Panc1 (cell line): ENCODE measurements around the gene PLEKHH2. TPM values are rescaled to one million over a fixed set of nuclear protein-coding genes. Genes with fewer than 3 reads are reported as not detected.
"Not testable (repeated sequence)": the region's sequence is repeated elsewhere in the genome, so short reads cannot be mapped to it uniquely, and the experiment has no call there.

ENCODE experiments used
- ATAC-seq: fragments of 200-7000 bp; cut with Tn5 transposase; 2 replicates; pipeline ENCODE4 v1.9.1; 2020; ENCODE audit warnings: mild to moderate bottlenecking, moderate library complexity
- BruUV-seq: library from RNA; stranded (reverse); fragments of 400-500 nt; replicated peaks from 2 replicates; lab custom pipeline; 2021; lab: Mats Ljungman, UMichigan
- CTCF ChIA-PET: fragments of 300-600 bp; sonication (Branson Sonifier 250); formaldehyde crosslinking; loops from one replicate; lab custom pipeline; 2022; ENCODE audit warnings: antibody characterized with exemption; lab: Charles Lee
- POLR2A ChIA-PET: fragments of 300-600 bp; sonication (Branson Sonifier 250); formaldehyde crosslinking; loops from one replicate; lab custom pipeline; 2022; ENCODE audit warnings: antibody characterized with exemption; lab: Charles Lee
- DNase-seq: peaks from one replicate; pipeline ENCODE4 v3.0.0-alpha.2; 2010; ENCODE audit warnings: low read depth, low spot score
- H3K27ac ChIP-seq: 2 replicates; pipeline ENCODE4 v1.5.1; 2011; ENCODE audit warnings: mild to moderate bottlenecking, low read length, inconsistent platforms
- H3K27me3 ChIP-seq: fragments of 200-500 bp; sonication (Bioruptor generic); 2 replicates; pipeline ENCODE4 v1.6.0; 2014; ENCODE audit warnings: low read length, inconsistent platforms; ENCODE audit not compliant: control insufficient read depth, insufficient read depth
- H3K36me3 ChIP-seq: fragments of 200-500 bp; sonication (Bioruptor generic); 2 replicates; pipeline ENCODE4 v1.5.1; 2014; ENCODE audit warnings: inconsistent platforms, mild to moderate bottlenecking, low read length, moderate library complexity; ENCODE audit not compliant: control insufficient read depth, insufficient read depth
- H3K4me1 ChIP-seq: 2 replicates; pipeline ENCODE4 v1.5.1; 2011; ENCODE audit warnings: inconsistent platforms, mild to moderate bottlenecking, low read length, moderate library complexity; ENCODE audit not compliant: control insufficient read depth, insufficient read depth
- H3K4me3 ChIP-seq, 2 experiments: 2 replicates each; pipeline ENCODE4 v1.5.1; 2011 to 2012; ENCODE audit warnings: low read depth in 2 of 2, low read length in 2 of 2, mild to moderate bottlenecking in 2 of 2, inconsistent platforms in 1 of 2, moderate library complexity in 1 of 2
- H3K9me3 ChIP-seq: fragments of 200-500 bp; sonication (Bioruptor generic); 2 replicates; pipeline ENCODE4 v1.5.1; 2014; ENCODE audit warnings: low read depth, mild to moderate bottlenecking, inconsistent platforms, low read length, moderate library complexity; ENCODE audit not compliant: control insufficient read depth, insufficient read depth
- POLR2AphosphoS5 ChIP-seq: IDR thresholded peaks from 2 replicates; pipeline ENCODE4 v1.6.1; 2012; ENCODE audit warnings: mild to moderate bottlenecking, low read depth, low read length, moderate library complexity
- SIN3A ChIP-seq: IDR thresholded peaks from 2 replicates; pipeline ENCODE4 v1.6.1; 2012; ENCODE audit warnings: low read depth, mild to moderate bottlenecking, low read length, moderate library complexity, borderline replicate concordance; ENCODE audit not compliant: insufficient read depth
- TCF7L2 ChIP-seq: IDR thresholded peaks from 2 replicates; pipeline ENCODE4 v1.6.1; 2011; ENCODE audit warnings: mild to moderate bottlenecking, low read depth, low read length, inconsistent platforms
- in situ Hi-C: cut with HindIII; loops from 2 replicates; pipeline ENCODE4 v1.10.0; 2016; ENCODE audit warnings: low sequenced_read_pairs, low pct_unique_long_range_greater_than_20kb
- intact Hi-C: fragments of 100-400 bp; cut with micrococcal nuclease; formaldehyde crosslinking; loops from one replicate; pipeline ENCODE4 v1.10.0; 2022; ENCODE audit not compliant: unreplicated experiment
- total RNA-seq: library from RNA; stranded (reverse); gene quantifications from one replicate; pipeline ENCODE4 v1.2.1, GENCODE V29; 2021; ENCODE audit not compliant: unreplicated experiment
- TF ChIP-seq, protein P1 (sequence below): fragments of 450-650 bp; IDR thresholded peaks from 2 replicates; pipeline ENCODE4 v1.5.1; 2017; ENCODE audit warnings: mild to moderate bottlenecking
- TF ChIP-seq, protein P2 (sequence below), 2 experiments: IDR thresholded peaks; 2 replicates each; pipeline ENCODE4 v1.6.1; 2011 to 2012; ENCODE audit warnings: low read depth in 2 of 2, control low read depth in 1 of 2, low read length in 1 of 2, mild to moderate bottlenecking in 1 of 2, moderate library complexity in 1 of 2; ENCODE audit not compliant: insufficient read depth in 1 of 2

Gene PLEKHH2
- total RNA-seq, 1 experiment from 2014 or later = 15.0 TPM

DNA sequence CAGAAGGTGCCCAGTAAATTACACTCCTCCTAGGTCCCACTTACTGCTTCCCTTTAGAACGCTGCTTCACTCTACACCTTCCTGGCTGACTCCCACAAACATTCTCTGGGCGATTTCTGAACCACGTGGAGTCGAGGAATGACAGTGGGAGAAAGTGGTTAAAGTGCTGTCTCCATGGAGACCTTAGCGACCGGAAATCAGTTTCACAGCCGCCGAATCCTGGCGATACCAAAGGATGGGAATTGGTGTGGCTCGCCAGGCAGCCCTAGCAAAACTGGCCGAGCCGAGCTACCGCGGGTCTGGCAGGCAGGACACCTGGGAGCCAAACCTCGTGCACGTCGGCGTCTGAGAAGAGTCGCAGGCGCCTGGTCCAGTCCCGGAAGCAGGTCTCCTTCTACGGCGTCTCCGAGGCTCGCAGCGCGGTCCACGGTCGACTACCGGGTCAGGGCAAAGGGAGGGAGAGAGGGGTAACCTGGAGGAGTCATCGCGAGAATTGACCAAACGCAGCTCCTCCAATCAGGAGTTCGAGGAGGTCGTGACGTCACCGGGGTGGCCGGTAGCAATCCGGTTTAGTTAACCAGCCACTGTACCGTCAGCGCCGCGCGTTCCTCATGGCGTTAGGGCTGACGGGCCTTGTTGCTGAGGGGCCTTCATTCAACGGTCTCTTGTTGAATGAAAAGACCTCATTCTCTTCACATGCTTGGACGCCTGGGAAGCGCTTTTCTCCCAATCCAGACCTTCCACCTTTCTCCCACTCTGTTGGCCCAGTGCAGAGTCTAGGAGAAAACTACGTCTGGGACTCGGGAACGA lies 41.3 kb upstream of the PLEKHH2 start, which contains the start of gene THADA:
Gene THADA (minus strand): TSS at position 436 of the 810 bp plus-strand sequence. CDS start 3,646 bp downstream, outside the sequence.
- Histone ChIP-seq H3K27ac (peak within 1 kb of the TSS; percentile 98), H3K9me3 (no peaks in the 10 kb centered on the region), H3K36me3 (peaks cover 11% of the 10 kb centered on the region), H3K27me3 (no peaks in the 10 kb centered on the region), H3K4me1 (peaks cover 8% of the 10 kb centered on the region), H3K4me3 (peak within 1 kb of the TSS; percentile 95 to 97)
- ChIA-PET CTCF (interaction anchor here (0.6 to 1.4 kb wide), 3 partner anchors 9 to 19 kb away, joined by 3 to 6 read pairs (median 3); no protein-coding TSS in a partner anchor), POLR2A (interaction anchor here (0.5 to 1.2 kb wide), 4 partner anchors 19 to 854 kb away, joined by 3 to 5 read pairs (median 4); no protein-coding TSS in a partner anchor)
- DNase-seq (peak; percentile 99), ATAC-seq (peak; percentile 98)
- intact Hi-C loops = no loop called here
- in situ Hi-C loops = no loop called here
- no TSS peak for BruUV-seq
- TF ChIP-seq POLR2AphosphoS5 = peak; percentile 99
- TF ChIP-seq SIN3A = peak; percentile 86
- TF ChIP-seq TCF7L2 = 0 out of 2 replicates have a peak, but pooled peaks have one; percentile 51
- TF ChIP-seq, protein P1, sequence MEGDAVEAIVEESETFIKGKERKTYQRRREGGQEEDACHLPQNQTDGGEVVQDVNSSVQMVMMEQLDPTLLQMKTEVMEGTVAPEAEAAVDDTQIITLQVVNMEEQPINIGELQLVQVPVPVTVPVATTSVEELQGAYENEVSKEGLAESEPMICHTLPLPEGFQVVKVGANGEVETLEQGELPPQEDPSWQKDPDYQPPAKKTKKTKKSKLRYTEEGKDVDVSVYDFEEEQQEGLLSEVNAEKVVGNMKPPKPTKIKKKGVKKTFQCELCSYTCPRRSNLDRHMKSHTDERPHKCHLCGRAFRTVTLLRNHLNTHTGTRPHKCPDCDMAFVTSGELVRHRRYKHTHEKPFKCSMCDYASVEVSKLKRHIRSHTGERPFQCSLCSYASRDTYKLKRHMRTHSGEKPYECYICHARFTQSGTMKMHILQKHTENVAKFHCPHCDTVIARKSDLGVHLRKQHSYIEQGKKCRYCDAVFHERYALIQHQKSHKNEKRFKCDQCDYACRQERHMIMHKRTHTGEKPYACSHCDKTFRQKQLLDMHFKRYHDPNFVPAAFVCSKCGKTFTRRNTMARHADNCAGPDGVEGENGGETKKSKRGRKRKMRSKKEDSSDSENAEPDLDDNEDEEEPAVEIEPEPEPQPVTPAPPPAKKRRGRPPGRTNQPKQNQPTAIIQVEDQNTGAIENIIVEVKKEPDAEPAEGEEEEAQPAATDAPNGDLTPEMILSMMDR = no peak

DNA sequence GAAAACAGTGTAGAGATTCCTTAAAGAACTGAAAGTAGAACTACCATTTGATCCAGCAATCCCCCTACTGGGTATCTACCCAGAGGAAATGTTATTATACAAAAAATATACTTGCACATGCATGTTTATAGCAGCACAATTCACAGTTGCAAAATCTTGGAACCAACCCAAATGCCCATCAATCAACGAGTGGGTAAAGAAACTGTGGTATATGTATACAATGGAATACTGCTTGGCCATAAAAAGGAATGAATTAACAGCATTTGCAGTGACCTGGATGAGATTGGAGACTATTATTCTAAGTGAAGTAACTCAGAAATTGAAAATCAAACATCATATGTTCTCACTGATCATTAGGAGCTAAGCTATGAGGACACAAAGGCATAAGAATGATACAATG lies 36.5 kb upstream of the PLEKHH2 start:
- CTCF ChIA-PET, BruUV-seq: not testable (repeated sequence)

DNA sequence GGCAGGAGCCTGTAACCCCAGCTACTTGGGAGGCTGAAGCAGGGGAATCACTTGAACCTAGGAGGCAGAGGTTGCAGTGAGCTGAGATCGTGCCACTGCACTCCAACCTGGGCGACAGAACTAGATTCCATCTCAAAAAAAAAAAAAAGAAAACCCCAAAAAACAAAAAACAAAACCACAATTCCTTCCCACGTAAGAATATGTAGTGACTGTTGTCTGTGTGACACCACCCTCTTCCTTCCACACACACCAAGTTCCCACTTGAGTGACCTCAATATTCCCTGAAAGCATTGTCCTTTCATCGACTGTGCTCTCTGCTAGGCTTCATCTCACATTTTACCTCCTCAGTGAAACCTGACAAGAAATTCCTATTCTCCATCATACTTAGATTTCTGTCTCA lies 32.4 kb upstream of the PLEKHH2 start:
- POLR2A ChIA-PET = no interaction called here
- in situ Hi-C loops = no loop called here

More for the DNA sequence above, 36.5 kb upstream of the PLEKHH2 start:
- H3K9me3 ChIP-seq, DNase-seq, H3K27me3 ChIP-seq, POLR2A ChIA-PET, H3K27ac ChIP-seq, H3K4me3 ChIP-seq, H3K4me1 ChIP-seq, in situ Hi-C loops, H3K36me3 ChIP-seq, intact Hi-C loops, ATAC-seq: not testable (repeated sequence)

More for the DNA sequence above, 32.4 kb upstream of the PLEKHH2 start:
- TF ChIP-seq, protein P2, sequence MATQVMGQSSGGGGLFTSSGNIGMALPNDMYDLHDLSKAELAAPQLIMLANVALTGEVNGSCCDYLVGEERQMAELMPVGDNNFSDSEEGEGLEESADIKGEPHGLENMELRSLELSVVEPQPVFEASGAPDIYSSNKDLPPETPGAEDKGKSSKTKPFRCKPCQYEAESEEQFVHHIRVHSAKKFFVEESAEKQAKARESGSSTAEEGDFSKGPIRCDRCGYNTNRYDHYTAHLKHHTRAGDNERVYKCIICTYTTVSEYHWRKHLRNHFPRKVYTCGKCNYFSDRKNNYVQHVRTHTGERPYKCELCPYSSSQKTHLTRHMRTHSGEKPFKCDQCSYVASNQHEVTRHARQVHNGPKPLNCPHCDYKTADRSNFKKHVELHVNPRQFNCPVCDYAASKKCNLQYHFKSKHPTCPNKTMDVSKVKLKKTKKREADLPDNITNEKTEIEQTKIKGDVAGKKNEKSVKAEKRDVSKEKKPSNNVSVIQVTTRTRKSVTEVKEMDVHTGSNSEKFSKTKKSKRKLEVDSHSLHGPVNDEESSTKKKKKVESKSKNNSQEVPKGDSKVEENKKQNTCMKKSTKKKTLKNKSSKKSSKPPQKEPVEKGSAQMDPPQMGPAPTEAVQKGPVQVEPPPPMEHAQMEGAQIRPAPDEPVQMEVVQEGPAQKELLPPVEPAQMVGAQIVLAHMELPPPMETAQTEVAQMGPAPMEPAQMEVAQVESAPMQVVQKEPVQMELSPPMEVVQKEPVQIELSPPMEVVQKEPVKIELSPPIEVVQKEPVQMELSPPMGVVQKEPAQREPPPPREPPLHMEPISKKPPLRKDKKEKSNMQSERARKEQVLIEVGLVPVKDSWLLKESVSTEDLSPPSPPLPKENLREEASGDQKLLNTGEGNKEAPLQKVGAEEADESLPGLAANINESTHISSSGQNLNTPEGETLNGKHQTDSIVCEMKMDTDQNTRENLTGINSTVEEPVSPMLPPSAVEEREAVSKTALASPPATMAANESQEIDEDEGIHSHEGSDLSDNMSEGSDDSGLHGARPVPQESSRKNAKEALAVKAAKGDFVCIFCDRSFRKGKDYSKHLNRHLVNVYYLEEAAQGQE (IDR thresholded peaks at IDR 0.05; ENCODE audit: insufficient read depth in 1 of 2, low read depth in 2 of 2, low read length in 1 of 2) = no peak
- TF ChIP-seq POLR2AphosphoS5 (no peak), TCF7L2 (no peak), SIN3A (no peak)
- TF ChIP-seq, protein P1 = no peak
- CTCF ChIA-PET = interaction anchor here (0.9 to 1.2 kb wide), 4 partner anchors 9 to 340 kb away, joined by 3 to 6 read pairs (median 4); partner anchors contain the start of gene THADA
- Histone ChIP-seq H3K4me1 (no peaks in the 10 kb centered on the region), H3K27ac (no peak overlapping the region), H3K27me3 (no peaks in the 10 kb centered on the region), H3K4me3 (no peak overlapping the region), H3K36me3 (no peaks in the 10 kb centered on the region), H3K9me3 (no peaks in the 10 kb centered on the region)
- BruUV-seq = no TSS peak
- no peak for ATAC-seq
- intact Hi-C loops = loop anchor here (5.0 kb wide), 1 partner anchor 273 kb away; no protein-coding TSS in a partner anchor
- DNase-seq = no peak
